HG03439 (cell line): ENCODE data around the gene CTSL.
"Not testable (repeated sequence)": the region's sequence is repeated elsewhere in the genome, so short reads cannot be mapped to it uniquely, and the experiment has no call there.

Experiments used
- ATAC-seq: cut with Tn5 transposase; IDR thresholded peaks from one replicate; pipeline ENCODE4 v1.9.1; 2021; ENCODE audit warnings: mild to moderate bottlenecking, moderate library complexity; ENCODE audit not compliant: unreplicated experiment

Gene CTSL

DNA sequence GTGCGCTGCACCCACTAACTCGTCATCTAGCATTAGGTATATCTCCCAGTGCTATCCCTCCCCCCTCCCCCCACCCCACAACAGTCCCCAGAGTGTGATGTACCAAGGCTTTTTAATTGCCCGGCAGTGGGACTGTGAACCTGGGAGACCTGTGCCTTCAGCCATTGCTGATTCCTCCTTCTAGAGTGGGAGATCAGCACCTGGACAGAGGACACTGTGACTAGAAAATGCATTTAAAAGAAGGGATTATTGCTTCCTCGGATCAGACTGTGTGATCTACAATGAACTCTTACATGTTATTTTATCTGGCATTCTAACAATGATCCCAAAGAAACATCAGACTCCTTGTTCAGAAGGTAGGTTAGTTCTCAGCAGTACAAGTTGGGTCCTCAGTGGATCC is 25.9 kb downstream of the CTSL start:
- ATAC-seq, result no peak

DNA sequence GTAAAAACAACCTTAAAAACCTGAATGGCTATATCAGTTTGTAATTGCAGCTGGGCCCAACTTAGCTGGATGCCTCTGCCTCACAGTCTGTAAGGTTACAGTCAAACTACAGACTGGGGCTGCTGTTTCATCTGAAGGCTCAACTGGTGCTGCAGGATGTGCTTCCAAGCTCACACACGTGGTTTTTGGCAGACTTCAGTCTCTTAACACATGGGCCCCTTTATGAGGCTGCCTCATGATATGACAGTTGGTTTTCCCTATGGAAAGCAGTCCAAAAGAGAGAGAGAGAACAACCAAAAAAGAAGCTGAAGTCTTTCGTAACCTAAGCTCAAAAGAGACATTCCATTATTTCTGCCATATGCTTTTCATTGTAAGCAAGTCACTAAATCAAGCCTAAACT is 27.4 kb downstream of the CTSL start:
- no peak for ATAC-seq

DNA sequence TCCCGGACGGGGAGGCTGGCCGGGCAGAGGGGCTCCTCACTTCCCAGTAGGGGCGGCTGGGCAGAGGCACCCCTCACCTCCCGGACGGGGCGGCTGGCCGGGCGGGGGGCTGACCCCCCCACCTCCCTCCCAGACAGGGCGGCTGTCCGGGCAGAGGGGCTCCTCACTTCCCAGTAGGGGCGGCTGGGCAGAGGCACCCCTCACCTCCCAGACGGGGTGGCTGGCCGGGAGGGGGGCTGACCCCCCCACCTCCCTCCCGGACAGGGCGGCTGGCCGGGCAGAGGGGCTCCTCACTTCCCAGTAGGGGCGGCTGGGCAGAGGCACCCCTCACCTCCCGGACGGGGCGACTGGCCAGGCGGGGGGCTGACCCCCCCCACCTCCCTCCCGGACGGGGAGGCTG is 32.4 kb downstream of the CTSL start:
- ATAC-seq, result not testable (repeated sequence)

DNA sequence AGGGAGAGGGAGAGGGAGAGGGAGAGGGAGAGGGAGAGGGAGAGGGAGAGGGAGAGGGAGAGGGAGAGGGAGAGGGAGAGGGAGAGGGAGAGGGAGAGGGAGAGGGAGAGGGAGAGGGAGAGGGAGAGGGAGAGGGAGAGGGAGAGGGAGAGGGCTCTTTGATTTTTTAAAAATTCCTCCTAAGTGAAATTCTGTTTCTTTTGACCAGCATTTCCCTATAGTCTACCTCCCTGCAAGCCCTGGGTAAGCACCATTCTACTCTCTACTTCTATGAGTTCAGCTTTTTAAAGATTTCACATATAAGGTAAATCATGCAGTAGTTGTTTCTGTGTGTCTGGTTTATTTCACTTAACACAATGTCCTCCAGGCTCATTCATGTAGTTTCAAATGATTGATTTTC is 34.1 kb downstream of the CTSL start:
- ATAC-seq, result not testable (repeated sequence)

DNA sequence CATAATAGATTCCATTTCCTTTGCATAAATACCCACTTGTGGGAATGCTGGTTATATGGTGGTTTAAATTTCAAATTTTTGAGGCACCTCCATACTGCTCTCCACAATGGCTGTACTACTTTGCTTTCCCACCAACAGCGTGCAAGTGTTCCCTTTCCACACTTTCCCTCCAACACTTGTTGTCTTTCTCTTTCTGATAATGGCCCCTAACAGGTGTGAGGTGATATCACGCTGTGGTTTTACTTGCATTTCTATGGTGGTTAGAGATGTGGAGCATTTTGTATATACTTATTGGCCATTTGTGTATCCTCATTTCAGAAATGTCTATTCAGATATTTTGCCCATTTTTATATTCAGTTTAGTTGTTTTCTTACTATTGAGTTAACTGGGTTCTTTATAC is 34.6 kb downstream of the CTSL start:
- ATAC-seq, result no peak

DNA sequence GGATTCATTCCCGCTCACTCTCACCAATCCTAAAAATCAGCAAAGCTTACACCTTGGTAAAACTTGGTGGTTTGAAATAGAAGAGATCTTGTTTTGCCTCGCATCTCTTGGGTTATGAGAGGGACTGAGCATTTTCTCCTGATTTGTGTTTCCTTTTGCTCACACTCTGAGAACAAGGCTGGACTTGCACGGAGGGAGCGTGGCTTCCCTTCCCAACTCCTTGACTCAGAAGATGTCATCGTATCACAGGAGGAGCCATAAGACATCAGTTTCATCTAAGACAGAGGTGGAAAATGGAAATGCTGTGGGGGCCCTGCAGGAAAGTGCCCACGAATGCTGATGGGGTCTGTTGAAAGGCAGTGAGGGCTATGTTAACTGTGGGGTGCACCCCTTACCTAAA is 37.4 kb downstream of the CTSL start:
- no peak for ATAC-seq

DNA sequence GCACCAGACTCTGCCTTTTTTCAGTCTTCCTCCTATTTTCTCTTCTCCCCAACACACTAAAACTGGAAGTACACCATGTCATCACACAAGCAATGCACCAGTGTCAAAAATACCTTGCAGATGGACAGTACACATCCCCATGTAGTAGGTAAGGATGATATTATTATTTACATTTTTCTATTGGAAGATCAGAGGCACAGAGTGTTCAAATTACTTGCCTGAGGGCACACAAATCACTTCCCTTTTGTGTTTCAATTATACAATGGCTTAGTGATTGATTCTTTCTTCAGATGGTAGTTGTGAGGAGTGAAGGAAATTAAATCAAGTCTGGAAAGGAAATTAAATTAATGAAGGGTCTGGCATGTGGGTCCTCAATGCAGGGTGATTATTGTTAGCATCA is 39.6 kb downstream of the CTSL start:
- no peak for ATAC-seq

DNA sequence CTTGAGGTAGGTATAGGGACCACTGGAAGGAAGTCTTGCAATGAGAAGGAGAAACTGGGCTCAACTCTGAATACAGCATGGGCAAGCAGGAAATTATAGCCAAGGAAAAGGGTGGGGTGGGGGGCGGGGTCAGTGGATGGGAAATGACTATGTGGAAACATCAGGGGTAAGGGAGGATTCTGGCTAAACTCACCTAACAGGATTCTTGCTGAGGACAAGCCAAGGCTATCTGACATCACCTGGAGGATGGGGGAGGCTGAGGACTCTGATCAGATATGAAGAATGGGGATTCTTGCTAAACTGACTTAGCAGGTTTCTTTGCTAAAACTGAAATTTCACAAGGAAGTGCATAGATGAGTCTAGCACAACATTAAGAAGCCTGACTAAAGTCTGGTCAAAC is 40.8 kb downstream of the CTSL start:
- ATAC-seq, result no peak

DNA sequence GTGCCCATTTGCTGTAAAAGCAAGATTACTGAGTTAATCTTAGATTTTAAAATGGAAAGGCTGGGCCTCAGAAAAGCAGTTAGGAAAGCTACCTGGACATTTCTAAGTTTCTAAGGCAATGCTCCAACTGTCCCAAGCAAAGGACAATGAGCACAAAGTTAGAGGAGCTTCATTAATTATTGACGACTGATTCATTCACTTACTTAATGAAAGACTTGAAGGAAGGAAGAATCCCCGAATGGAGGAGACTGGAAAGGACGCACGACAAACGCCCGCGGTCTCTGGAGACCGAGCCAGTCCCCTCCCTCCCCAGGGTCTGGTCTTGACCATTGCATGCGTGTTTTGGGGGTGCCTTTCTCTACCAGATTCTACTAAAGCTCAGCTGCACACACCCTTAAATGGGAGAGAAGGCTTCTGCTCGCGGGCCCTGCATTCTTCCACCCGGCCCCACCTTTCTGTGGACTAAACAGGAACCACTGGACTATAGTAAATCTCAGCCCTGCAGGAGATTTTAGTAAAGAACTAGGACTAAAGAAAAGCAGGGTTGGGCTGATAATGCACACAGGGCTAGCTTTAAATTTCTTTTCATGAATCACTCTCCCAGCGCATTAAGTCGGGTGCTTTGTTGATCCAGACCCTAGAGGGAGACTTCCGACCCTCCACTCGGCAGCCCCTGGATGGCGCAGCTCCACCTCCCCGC is 44.8 kb downstream of the CTSL start:
- ATAC-seq, result no peak

DNA sequence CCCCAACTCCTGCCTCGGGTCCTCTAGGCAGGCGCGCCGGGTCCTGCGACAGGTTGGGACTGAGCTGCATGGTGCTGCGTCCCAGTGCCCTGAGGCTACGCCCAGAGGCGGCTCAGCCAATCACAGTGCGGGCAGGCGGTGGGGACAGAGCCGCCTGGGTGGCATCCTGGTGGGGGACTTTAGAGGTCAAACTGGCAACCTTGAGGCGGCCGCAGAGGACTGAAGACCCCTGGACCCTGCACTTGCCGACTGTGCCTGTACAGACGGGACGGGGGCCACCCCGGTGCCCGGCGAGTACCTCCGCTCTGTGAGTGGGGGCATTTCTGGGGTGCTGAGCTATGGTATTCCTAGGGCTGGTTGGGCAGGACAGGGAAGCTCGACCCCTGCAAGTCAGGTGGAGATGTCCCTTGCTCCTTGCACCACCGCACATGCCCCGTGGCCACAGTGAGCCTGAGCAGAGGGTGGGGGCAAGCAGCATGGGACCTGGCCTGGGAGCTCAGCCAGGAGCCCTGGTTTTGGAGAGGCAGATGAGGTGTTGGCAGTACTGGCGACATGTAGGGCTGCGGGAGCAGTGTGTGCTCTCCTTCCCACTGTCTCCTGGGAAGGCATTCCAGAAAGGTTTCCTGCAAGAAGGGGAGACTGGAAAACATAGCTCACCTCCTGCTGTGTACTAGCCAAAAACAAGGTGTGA is 45.5 kb downstream of the CTSL start:
- ATAC-seq, result no peak

DNA sequence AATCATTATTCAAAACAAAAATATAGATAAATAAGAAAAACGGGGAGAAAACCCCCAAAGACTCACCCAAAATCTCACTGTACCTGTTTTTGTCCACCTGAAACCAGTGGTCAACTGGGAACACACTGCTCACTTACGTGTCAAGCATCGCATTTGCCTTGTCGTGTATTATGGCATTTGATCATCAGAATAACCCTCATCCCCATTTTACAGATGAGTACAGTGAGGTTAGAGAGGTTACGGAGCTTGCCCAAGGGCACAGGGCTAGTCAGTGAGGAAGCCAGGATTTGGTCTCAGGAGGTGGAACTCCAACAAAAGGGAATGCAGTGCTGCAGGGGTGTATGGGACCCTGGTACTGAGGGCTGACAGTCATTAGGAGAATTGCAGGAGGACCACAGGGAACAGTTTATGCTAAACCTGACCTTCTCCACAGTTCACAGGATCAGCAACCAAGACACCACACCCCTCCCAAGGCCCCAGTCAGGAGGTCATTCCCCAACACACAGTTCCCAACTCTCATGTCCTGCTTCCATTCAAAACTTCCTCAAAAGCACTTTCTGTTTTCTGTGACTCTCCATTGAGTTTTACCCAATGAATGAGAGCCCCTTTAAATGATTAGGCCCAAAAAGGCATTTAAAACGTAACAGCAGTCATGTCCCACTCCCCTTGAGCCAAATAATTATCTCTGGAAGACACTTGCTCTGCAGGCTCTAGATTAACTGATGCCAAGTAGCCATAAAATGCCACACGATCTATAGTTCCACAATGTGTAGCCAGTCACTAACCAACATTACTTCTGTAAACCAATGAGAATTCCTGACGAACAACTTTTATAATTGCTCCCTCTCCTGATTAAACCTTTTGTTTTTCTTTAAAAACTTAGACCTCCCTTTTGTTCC is 50.8 kb downstream of the CTSL start:
- no peak for ATAC-seq

DNA sequence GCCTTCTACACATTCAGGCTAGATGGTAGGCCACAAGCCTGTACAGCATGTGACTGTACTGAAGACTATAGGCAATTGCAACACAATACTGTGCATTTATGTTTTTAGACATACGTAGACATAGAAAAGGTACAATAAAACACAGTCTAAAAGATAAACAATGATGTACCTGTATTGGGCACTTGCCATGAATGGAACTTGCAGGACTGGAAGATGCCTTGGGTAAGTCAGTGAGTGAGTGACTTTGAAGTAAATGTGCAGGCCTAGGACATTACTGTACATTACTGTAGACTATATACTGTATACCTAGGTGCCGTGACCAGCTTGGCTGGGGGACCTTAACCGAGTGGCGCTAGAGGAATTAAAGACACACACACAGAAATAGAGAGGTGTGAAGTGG is 53.1 kb downstream of the CTSL start:
- ATAC-seq, result no peak
